GM19351 (cell line): Measurements from ENCODE around the gene CMTM6.
"Not testable (repeated sequence)": the region's sequence is repeated elsewhere in the genome, so short reads cannot be mapped to it uniquely, and the experiment has no call there.

Experiments
- ATAC-seq: cut with Tn5 transposase; IDR thresholded peaks from one replicate; pipeline ENCODE4 v1.9.1; 2021; ENCODE audit warnings: mild to moderate bottlenecking, moderate library complexity; ENCODE audit not compliant: unreplicated experiment

Gene CMTM6

DNA sequence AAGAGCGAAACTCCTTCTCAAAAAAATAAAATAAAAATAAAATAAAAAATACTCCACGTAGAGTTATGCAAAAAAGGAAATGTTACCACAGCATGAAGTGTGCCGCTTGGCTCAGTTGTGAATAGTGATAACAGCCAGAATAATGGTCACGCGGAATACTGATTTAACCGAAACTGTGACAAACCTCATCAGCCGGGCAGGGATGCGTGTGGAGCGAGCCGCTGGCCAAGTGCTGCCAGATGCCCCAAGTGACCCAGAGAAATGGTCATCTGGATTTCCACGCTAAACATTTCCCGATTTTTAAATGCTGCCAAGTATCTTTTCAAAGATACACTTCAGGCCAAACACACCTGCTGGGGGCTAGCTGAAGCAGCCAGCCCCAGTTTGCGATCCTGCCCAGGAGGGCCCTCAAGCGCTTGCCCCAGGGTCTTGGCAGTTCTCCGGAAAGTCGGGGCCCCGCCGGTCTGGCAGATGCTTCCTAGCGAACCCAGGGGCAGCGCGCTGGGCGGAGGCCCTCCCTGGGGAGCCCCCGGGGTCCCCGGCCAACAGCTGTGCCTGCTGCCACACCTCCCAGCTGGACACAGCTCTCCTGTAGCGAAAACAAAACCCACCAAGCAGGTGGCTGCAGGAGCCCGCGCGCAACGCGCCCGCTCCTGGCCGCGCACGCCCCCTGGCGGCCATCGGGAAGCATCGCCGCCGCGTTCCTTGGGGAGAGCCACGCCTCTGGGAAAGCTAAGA is 35.1 kb downstream of the CMTM6 start:
- ATAC-seq = peak; percentile 48

DNA sequence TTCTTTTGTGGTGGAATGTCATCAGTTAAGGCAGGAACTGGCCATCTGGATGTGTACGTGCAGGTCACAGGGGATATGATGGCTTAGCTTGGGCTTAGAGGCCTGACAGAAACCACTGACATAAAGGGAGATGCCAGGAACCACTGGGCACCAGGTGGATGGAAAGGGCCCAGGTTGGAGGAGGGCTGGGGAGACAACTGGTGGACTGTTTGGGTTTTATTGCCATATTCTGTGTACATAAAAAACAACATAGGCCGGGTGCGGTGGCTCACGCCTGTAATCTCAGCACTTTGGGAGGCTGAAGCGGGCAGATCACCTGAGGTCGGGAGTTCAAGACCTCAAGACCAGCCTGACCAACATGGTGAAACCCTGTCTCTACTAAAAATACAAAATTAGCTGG is 35.8 kb downstream of the CMTM6 start:
- not testable (repeated sequence) for ATAC-seq

DNA sequence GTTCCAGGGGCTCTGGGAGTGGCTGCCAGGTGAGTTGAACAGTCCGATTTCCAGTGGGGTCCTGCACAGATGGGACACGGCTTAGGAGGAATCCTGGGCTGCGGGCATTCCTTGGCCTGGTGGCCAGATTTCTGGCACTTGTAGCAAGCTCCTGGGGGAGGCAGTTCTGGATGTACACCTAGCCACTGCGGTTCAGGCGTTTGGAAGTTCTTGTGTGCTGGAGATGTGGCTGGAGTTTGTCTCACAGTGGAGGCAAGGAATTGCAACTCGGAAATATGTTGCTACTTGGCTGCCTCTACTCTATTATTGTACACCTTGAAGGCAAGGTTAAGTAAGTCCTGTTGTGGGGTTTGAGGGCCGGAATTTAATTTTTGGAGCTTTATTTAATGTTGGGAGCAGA is 37.9 kb downstream of the CMTM6 start:
- not testable (repeated sequence) for ATAC-seq

DNA sequence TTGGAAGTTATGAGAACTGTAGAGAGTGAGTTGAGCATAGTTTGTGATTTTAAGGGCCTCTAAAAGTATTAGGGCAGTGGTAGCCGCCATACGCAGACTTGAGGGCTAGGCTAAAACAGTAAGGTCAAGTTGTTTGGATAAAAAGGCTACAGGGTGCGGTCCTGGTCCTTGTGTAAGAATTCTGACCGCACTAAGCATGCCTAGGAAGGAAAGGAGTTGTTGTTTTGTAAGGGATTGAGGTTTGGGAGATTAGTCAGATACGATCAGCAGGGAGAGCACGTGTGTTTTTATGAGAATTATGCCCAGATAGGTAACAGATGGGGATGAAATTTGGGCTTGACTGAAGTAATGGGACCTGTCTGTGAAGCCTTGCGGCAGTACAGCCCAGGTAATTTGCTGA is 39.2 kb downstream of the CMTM6 start:
- not testable (repeated sequence) for ATAC-seq

DNA sequence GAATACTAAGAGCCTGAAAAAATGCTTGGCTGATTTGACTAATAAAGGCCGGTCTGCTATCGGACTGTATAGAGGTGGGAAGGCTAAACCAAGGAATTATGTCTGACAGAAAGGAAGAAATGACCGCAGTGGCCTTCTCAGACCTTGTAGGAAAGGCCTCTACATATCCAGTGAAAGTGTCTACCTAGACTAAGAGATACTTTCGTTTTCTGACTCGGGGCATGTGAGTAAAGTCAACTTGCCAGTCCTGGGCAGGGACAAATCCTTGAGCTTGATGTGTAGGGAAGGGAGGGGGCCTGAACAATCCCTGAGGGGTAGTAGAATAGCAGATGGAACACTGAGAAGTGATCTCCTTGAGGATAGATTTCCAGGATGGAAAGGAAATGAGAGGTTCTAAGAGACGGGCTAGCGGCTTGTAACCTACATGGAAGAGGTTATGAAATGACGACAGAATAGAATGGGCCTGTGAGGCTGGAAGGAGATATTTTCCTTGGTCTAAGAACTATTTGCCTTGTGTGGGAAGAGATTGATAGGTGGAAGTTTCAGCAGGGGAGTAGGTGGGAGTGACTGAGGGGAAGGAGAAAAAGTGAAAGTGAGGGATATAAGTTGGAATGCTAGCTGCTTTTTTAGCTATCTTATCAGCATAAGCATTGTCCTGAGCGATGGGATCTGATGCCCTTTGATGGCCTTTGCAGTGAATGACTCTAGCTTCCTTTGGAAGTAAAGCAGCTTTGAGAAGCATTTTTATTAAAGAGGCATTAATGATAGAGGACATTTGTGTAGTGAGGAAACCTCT is 40.3 kb downstream of the CMTM6 start:
- ATAC-seq = not testable (repeated sequence)

DNA sequence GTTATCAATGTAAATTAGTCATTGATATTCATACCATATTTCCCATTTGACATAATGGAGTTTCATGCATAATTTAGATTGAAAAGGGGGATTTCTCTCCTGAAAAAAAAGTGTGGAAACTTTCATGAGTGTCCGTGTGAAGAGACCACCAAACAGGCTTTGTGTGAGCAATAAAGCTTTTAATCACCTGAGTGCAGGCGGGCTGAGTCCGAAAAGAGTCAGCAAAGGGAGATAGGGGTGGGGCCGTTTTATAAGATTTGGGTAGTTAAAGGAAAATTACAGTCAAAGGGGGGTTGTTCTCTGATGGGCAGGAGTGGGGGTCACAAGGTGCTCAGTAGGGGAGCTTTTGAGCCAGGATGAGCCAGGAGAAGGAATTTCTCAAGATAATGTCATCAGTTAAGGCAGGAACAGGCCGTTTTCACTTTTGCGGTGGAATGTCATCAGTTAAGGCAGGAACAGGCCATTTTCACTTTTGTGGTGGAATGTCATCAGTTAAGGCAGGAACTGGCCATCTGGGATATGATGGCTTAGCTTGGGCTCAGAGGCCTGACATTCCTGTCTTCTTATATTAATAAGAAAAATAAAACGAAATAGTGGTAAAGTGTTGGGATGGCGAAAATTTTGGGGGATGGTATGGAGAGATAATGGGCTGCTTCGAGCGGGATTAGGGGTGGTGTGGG is 41.7 kb downstream of the CMTM6 start:
- ATAC-seq = not testable (repeated sequence)

DNA sequence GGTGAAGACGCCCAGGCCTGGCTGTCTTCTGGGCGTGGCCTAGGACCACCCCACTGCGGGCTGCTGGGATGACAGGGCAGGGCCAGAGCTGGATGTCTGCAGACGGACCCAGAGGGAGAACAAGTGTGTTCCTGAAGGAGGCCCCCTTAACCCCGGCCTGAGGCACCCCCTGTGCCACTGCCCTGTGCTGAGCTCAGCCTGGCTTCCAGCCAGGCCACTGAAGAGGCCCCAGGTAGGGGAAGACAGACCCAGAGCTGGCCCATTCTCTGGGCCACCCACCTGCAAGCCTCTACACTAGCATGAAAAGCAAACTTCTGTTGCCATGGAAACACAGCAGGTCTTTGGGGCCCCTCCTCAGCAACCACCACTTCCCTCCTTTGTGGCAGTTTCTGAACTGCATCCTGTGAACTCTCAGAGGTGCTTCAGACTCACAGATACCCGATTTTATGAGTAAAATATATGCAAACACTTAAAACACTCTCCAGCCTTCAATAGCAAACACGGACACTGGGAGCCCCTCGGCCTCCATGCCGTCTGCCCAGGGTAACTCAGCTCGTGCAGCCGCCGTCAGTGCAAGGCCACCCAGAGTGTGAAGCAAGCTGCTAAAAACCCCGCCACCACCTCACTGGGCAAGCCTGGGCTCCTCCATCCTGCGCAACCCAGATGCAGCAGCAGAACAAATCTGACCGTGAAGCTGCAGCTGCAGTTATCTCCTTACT is 42.5 kb downstream of the CMTM6 start:
- ATAC-seq = peak; percentile 94

DNA sequence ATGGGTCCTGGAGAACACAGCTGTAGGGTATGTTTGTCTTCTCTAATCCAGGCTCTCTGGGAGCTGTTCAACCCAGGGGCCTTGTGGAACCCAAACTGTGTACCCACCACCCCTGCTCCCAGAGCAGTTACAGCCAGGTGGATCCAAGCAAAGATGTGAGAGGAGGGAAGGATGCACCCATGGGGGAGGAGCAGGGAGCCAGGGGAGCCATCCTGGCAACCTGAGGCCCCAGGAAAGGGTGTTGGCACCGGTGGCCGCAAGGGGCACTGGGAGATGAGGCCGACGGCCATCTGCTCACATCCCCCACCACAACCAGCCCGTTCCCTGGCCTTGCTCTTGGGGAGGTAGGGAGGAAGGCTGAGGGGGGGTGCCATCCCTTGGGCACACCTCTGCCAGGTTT is 43.2 kb downstream of the CMTM6 start:
- ATAC-seq = no peak

DNA sequence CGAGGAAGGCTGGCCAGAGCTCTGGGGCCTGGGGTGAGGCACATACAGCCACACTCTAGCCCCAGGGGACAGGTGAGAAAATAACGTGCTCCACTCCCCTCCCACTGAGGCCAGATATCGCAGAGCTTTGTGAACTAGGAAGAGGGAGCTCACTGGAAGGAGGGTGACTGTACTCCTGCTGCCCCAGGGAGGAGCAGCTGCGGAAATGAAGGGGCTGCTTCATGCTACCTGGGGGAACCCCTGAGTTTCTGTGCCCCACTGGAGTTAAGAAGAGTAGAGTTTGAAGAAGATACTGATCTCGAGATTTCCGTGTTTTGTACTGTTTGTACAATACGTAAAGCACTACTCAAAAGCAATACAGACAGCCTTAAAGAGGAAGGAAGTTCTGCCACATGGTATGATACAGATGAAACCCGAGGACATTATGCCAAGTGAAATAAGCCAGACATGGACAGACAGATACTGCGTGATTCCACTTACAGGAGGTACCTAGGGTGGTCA is 44.6 kb downstream of the CMTM6 start:
- no peak for ATAC-seq

DNA sequence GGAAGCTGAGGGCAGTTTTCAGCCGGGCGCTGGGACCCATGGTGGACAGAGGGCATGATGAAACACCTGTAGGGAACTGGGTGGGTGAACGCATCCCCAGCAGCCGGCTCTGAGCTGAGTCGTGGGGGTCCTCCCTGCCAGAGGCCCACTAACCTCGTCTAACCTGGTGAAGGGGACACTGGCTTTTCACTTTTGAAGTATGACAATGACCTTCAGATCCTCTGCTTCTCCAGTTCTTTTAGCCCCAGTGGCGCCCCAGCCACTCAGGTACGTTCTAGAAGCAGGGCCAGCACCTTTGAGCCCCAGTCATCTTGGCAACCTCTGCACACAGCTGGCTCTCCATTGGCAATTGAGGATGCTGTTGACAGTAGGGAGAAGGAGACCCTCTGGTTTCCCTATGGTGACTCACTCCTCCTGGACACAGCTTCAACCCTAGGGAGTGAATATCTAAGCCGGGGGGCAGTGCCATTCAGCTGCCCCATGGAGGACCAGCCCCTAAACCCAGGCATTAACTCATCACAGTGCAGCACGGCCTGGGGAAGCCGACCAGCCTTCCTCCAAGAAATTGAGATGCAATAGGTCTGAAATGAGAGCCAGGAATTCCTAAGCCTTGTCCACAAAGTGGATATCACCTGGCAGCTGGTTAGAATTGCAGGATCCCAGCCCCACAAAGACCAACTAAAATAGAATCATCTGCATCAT is 46.1 kb downstream of the CMTM6 start:
- ATAC-seq = no peak

DNA sequence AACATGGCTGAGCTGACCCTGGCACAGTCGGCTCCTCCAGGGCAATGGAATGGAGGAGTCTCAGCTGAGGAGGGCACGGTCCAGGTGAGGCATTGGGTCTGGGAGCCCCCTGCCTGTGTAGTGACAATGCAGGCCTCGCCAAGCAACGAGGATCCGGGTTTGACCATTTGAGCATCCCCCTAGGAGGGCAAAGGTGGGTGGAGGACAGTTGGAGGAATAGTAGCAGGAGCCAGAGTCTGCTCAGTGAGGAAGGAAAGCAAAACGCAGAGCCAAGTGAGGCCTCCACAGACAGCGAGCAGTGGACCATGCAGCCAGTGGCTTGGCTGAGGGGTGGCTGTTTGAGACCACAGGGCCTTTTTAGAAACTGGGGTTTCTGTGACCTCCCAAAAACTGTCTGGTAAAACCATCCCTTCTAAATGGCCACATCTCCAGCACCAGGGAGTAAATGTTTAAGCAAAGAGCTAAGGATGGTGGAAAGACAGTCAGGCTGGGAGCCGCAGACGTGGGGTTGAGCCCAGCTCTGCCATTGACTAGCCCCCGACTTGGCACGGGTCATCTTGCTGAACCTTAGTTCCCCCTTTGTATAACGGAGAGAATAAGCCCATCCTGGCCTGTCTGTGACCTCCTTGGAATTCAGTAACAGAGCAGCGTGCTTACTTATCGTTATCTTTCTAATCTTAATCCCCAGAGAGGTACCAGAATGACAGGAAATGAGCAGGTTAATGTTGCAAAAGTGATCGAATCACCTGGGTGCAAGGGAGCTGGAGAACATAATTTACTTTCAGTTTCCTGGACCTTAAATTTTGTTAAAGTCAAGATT is 46.8 kb downstream of the CMTM6 start:
- no peak for ATAC-seq

DNA sequence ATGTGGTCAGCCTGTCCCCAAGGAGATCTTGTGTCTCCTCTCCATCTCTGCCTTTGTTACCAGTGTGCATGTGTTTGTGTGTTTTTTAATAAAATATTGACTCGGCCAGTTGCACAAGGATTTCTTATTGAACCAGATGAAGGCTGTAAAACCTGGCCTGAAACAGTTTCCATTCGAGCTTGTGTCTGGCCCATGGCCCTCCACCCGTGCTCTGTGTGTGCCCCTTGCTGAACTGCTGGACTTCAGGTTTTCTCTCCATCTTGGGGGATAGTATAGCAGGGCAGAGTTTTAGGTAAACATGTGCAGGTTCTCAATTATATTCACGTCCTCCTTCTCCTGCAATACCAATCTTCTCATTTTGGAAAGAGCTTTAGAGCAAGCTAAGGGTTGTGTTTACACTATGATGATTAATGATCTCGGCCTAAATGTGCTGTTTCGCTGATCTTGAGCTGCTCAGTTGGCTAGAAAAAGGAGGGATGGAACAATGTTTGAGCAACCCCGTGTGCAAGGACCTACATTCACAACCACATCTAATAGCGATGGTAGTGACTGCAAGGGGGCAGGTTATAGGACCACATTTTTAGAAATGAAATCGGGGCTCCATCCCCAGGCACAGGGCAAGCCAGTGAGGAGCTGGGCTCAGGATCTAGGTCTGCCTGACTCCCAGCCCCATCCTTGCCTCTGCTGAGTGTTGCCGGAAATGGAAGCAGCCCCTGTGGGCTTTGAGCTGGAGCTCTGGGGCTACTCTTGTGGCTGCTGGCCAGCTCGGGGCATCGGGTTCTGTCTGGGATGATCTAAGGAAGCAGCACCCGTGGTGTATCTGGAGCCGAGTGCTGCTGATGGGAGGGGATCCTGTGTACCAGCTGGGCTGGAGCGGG is 47.7 kb downstream of the CMTM6 start:
- ATAC-seq = no peak

DNA sequence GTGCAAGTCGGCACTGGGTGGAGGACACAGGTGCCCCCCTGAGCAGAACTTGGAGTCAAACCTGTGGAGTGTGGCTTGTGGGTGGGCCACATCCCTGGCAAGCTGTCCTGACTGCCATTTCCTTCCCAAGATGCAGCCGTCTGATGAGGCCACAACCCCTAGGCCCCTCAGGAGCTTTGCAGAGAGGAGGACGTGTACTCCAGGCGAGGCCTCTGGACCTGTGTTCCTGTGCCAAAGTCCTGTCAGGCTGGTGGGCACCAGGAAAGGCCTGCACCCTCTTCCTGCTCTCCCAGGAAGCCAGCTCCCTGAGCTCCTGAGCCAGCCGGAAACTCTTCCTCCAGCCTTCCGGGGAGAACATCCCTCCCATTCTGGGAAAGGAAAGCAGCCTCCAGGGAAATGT is 48.5 kb downstream of the CMTM6 start:
- ATAC-seq = no peak

DNA sequence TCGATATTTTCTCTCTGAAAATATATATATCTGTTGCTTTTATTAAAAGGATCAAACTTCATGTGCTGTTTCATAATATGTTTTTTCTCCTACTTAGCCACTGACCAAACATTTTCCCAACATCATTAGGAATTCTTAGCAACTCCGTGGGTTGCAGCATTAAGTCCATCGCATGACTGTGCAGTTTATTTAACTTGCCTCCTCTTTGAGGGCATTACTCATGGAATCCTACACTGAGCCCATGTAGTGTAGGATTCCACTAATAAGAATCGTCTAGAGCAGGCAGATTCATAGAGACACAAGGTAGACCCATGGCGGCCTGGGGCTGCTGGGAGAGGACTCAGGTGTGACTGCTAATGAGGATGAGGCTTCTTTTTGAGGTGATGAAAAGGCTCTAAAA is 49.3 kb downstream of the CMTM6 start:
- ATAC-seq = no peak

DNA sequence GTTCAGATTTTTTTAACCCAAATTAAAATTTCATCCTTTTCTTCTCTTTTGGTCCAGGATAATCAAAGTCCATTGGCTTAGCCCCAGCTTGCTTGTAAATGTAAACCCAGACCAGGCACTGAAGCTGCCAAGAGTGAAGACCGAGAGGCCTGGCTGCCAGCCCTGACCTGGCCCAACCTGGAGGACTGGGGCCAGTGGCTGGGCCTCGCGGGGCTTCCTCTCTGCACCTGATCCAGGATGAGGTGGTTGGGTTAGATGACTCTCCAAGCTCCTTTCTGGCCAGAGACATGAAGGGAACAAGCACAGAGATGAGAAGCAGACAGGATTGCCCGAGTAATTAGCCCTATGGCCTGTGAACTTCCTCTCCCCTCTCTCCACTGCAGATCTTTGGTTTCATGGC is 50.6 kb downstream of the CMTM6 start:
- no peak for ATAC-seq

DNA sequence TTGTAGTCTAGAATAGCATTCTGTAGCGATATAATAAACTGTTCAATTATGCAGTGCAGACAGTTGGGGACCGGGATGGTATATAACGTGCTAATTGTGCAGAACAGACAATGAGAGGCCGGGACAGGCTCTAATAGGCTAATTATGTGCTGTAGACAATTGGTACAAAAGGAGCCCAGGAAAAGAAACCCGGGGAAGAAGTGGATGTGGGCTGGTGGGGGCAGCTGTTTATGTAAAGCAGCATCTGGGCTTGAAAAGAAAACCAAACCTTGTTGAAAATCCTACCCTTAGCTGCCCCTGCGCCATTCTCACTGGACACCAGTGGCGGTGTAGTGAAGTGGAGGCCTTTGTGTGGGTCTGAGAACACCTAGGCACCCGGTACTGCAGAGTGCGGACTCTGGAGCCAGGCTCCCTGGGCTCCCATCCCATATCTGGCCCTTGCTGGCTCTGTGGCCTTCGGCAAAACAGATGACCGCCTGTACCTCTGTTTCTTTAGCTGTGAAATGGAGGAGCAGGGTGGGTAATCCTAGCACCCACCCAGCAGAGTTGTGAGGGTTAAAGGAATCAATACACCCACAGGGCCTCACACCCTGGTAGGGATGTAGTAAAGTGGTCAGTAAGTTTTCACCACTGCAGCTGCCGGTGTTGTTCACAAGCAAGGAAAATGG is 51.5 kb downstream of the CMTM6 start:
- no peak for ATAC-seq

DNA sequence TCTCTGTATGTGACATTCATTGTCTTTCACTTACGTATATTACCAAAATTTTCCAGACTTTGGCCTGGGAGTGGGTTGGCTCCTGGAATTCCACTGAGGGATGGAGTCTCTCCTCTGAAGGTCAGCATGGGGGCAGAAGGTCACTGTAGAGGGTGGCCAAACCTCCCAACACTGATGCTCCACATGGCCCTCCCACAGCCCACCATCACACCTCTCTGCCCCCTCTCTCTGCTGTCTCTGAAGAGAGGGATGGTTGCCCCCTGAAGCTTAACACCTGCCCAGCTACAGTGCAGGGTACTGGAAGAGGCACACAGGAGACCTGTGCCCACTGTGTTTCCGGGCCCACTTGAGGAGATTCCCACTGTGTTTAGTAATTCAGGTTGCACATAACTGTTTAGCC is 52.2 kb downstream of the CMTM6 start:
- no peak for ATAC-seq

DNA sequence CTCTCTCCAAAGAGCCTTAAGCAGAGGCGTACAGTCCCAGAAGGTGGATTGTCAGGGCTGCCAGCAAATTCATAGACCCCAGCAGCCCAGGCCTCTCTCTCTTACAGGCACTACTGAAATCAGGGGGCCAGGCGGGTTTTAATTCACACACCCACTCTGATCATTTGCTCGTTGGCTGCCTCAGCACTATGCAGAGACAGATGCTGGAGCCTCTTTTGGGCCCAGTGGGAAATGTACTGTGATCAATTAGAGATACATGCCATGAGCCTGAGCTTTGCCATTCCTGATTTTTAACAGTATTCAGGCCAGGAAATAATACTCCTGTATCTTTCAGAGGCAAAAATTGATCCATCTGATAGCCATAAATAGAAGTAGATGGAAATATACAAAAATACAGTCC is 53.0 kb downstream of the CMTM6 start:
- ATAC-seq = no peak
